Tibial nerve (tissue), 4 donors: Measurements from ENCODE around the gene NACA2.

Source experiments
- EP300 ChIP-seq, 2 donors: sonication (generic); formaldehyde crosslinking; IDR thresholded peaks; one replicate each; pipeline ENCODE4 v1.6.1; 2017; ENCODE audit warnings: antibody characterized with exemption in 2 of 2, mild to moderate bottlenecking in 1 of 2
- TF ChIP-seq, protein P1 (sequence below), 5 experiments: fragments of 200-600 bp in 3 of 5; fragments of 450-650 bp in 2 of 5; sonication (generic) in 3 of 5; IDR thresholded peaks; one replicate each; pipeline ENCODE4 v1.5.1; 2016 to 2019; ENCODE audit warnings: antibody characterized with exemption in 5 of 5, mild to moderate bottlenecking in 3 of 5, moderate library complexity in 2 of 5

DNA sequence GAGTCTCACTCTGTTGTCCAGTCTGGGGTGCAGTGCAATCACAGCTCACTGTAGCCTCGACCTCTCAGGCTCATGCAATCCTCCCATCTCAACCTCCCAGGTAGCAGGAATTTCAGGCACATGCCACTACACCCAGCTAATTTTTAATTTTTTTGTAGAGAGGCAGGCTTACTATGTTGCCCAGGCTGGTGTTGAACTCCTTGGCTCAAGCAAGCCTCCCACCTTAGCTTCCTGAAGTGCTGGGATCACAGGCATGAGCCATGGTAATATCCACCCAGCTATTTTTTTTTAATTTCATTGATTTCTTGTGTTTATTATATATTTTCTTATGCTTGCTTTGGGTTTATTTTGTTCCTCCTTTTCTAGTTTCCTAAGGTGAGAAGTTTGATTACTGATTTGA, 33.9 kb upstream of the NACA2 start:
- TF ChIP-seq, protein P1, sequence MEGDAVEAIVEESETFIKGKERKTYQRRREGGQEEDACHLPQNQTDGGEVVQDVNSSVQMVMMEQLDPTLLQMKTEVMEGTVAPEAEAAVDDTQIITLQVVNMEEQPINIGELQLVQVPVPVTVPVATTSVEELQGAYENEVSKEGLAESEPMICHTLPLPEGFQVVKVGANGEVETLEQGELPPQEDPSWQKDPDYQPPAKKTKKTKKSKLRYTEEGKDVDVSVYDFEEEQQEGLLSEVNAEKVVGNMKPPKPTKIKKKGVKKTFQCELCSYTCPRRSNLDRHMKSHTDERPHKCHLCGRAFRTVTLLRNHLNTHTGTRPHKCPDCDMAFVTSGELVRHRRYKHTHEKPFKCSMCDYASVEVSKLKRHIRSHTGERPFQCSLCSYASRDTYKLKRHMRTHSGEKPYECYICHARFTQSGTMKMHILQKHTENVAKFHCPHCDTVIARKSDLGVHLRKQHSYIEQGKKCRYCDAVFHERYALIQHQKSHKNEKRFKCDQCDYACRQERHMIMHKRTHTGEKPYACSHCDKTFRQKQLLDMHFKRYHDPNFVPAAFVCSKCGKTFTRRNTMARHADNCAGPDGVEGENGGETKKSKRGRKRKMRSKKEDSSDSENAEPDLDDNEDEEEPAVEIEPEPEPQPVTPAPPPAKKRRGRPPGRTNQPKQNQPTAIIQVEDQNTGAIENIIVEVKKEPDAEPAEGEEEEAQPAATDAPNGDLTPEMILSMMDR (IDR thresholded peaks at IDR 0.05): no peak
- TF ChIP-seq EP300 (IDR thresholded peaks at IDR 0.05): no peak
